Stimulated activated effector memory CD8-positive, alpha-beta T cell treated with anti-CD3 and anti-CD28 coated beads, Interleukin-12 subunit alpha, Interleukin-12 subunit beta, amount 100 ng/mL, for 72 hours (primary cell): ENCODE results near the gene SIPA1L3.
A peak's percentile ranks its signal among the peaks of the same experiment; 100 is the strongest.

Experiments used
- ATAC-seq: fragments of 150-1000 bp; cut with Tn5 transposase; 2 replicates; pipeline ENCODE4 v1.10.0; 2021
- DNase-seq, 2 donors: peaks; one replicate each; pipeline ENCODE4 v3.0.0; 2021 to 2022; ENCODE audit warnings: low spot score in 2 of 2
- H3K27ac Mint-ChIP-seq: one replicate; pipeline ENCODE4 v1.8.0; 2022; ENCODE audit warnings: mild to moderate bottlenecking, mixed read lengths
- H3K36me3 Mint-ChIP-seq: one replicate; pipeline ENCODE4 v1.8.0; 2022; ENCODE audit warnings: mild to moderate bottlenecking, mixed read lengths
- H3K4me1 Mint-ChIP-seq: one replicate; pipeline ENCODE4 v1.8.0; 2022; ENCODE audit warnings: mixed read lengths
- H3K4me3 Mint-ChIP-seq: one replicate; pipeline ENCODE4 v1.8.0; 2022; ENCODE audit warnings: mild to moderate bottlenecking, mixed read lengths
- H3K9me3 Mint-ChIP-seq: one replicate; pipeline ENCODE4 v1.8.0; 2022; ENCODE audit warnings: mixed read lengths

The SIPA1L3 gene

DNA sequence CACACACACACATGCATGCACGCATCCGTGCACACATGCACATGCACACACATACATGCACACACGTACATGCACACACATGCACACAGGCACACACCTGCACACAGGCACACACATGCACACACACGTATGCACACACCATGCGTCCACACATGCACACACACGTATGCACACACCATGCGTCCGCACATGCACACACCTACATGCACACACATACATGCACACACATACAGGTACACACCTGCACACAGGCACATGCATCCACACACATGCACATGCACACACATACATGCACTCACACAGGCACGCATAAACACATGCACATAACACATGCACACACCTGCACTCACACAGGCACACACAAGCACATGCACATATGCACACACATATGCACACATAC lies 204.9 kb downstream of the SIPA1L3 start:
- no peak for DNase-seq
- H3K36me3 Mint-ChIP-seq, result peaks cover 25% of the 10 kb centered on the region

GRCh38 chr19:38114651-38115050 lies 207.6 kb downstream of the SIPA1L3 start:
- H3K4me3 Mint-ChIP-seq, result no peak overlapping the region
- DNase-seq (no peak), ATAC-seq (no peak)
- H3K27ac Mint-ChIP-seq, result peak overlapping the region; percentile 83
- H3K4me1 Mint-ChIP-seq, result peaks cover 15% of the 10 kb centered on the region
- no peaks in the 10 kb centered on the region for H3K9me3 Mint-ChIP-seq
- peaks cover 25% of the 10 kb centered on the region for H3K36me3 Mint-ChIP-seq

More for the DNA sequence above, 204.9 kb downstream of the SIPA1L3 start:
- peaks cover 15% of the 10 kb centered on the region for H3K4me1 Mint-ChIP-seq
- no peak overlapping the region for H3K4me3 Mint-ChIP-seq
- no peaks in the 10 kb centered on the region for H3K9me3 Mint-ChIP-seq
- no peak for ATAC-seq
- no peak overlapping the region for H3K27ac Mint-ChIP-seq

DNA sequence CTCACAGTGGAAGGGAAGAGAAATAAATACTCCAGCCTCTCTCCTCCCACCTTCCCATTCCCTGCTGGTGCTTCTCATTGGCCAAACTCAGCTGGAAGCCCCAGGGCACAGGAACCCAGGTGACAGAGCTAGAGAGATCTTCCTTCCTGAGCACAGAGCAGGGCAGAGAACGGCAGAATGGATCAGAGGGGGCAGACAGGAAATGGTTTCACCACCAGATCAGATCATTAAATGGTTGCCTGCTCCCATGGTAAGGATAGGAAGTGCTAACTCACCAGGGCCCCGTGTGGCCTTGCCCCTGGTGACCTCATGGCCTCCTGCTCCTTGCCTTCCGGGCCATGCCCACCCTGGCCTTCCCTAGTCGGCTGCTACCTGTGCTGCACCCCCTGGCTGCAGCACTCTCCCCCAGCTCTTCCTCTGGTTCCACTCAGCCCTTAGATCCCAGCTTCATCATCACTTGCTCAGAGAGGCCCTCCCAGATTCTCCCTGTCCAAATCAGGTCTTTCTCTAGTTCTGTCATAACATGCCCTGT lies 208.3 kb downstream of the SIPA1L3 start:
- Mint-ChIP-seq H3K36me3 (peaks cover 31% of the 10 kb centered on the region), H3K9me3 (no peaks in the 10 kb centered on the region), H3K27ac (peak overlapping the region; percentile 83), H3K4me1 (peaks cover 15% of the 10 kb centered on the region), H3K4me3 (no peak overlapping the region)
- DNase-seq (no peak), ATAC-seq (peak; percentile 45)

DNA sequence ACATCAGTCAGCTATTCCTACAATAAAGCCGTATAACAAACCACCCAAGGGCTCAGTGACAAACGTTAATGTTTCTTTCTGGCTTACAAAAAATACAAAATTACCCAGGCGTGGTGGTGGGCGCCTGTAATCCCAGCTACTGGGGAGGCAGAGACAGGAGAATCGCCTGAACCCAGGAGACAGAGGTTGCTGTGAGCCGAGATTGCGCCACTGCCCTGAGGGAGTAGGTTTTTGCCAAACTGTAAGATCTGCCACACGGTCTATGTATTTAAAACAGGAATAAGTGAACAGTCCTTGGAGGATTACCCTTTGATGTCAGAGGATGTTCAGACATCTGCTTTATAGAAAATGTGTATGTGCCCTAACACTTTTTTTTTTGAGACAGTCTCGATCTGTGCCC lies 211.2 kb downstream of the SIPA1L3 start:
- ATAC-seq (no peak), DNase-seq (no peak)
- Mint-ChIP-seq H3K36me3 (peaks cover 39% of the 10 kb centered on the region), H3K27ac (no peak overlapping the region), H3K9me3 (no peaks in the 10 kb centered on the region), H3K4me3 (no peak overlapping the region), H3K4me1 (peaks cover 15% of the 10 kb centered on the region)

GRCh38 chr19:38120471-38121025 lies 213.5 kb downstream of the SIPA1L3 start:
- Mint-ChIP-seq H3K27ac (peak overlapping the region; percentile 35), H3K9me3 (no peaks in the 10 kb centered on the region), H3K4me3 (no peak overlapping the region), H3K4me1 (peaks cover 3% of the 10 kb centered on the region), H3K36me3 (peaks cover 34% of the 10 kb centered on the region)
- ATAC-seq (no peak), DNase-seq (no peak)

GRCh38 chr19:38122402-38123093 lies 215.5 kb downstream of the SIPA1L3 start:
- Mint-ChIP-seq H3K9me3 (no peaks in the 10 kb centered on the region), H3K4me3 (no peak overlapping the region), H3K36me3 (peaks cover 34% of the 10 kb centered on the region), H3K4me1 (no peaks in the 10 kb centered on the region), H3K27ac (peak overlapping the region; percentile 46)
- DNase-seq, result no peak
- ATAC-seq, result no peak

DNA sequence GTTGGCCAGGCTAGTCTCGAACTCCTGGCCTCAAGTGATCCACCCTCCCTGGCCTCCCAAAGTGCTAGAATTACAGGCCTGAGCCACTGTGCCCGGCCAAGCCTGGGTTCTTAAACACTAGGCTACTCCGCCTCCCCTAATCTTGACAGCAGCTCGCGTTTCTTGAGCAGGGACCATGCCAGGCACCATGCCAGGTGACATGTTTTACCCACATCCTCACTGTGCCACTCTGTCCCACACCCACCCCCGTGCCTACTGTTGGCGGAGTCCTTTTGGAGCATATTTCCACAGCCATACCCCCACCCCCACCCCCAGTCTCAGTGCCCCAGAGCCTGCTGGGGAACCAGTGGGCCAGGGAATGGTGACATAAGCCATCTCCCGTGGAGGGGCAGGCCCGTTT lies 218.2 kb downstream of the SIPA1L3 start:
- peaks cover 22% of the 10 kb centered on the region for H3K36me3 Mint-ChIP-seq
- no peak overlapping the region for H3K27ac Mint-ChIP-seq
- DNase-seq (no peak), ATAC-seq (no peak)
- H3K9me3 Mint-ChIP-seq, result no peaks in the 10 kb centered on the region
- H3K4me1 Mint-ChIP-seq, result no peaks in the 10 kb centered on the region
- no peak overlapping the region for H3K4me3 Mint-ChIP-seq

- ATAC-seq, result no peak
- no peaks in the 10 kb centered on the region for H3K36me3 Mint-ChIP-seq
- H3K4me3 Mint-ChIP-seq, result no peak overlapping the region
Measured at GRCh38 chr19:38130399-38130798, 223.4 kb downstream of the SIPA1L3 start.

GRCh38 chr19:38132781-38133180 lies 225.8 kb downstream of the SIPA1L3 start:
- Mint-ChIP-seq H3K4me3 (no peak overlapping the region), H3K36me3 (no peaks in the 10 kb centered on the region), H3K4me1 (no peaks in the 10 kb centered on the region), H3K9me3 (no peaks in the 10 kb centered on the region), H3K27ac (no peak overlapping the region)
- ATAC-seq (no peak), DNase-seq (no peak)

More at GRCh38 chr19:38130399-38130798, 223.4 kb downstream of the SIPA1L3 start:
- Mint-ChIP-seq H3K4me1 (no peaks in the 10 kb centered on the region), H3K27ac (no peak overlapping the region), H3K9me3 (no peaks in the 10 kb centered on the region)
- DNase-seq, result no peak

DNA sequence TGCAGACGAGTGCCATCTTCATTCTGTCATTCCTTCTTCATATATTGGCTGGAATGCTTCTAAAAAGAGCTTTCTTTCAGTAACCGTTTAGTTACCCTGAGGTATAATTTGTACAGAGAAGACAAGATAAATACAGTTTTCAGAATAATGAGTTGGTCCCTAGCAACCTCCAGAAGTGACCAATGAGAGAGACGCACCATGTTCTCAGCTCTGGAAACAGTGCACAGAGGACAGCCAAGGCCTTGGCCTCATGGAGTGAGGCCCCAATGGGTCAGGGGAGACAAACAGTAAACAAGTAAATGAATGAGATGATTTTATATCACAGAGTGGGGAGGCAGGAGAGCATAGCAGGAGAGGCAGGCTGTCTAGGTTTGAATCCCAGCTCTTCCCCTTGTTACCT lies 226.3 kb downstream of the SIPA1L3 start:
- H3K9me3 Mint-ChIP-seq, result no peaks in the 10 kb centered on the region
- DNase-seq, result no peak
- H3K4me1 Mint-ChIP-seq, result no peaks in the 10 kb centered on the region
- H3K36me3 Mint-ChIP-seq, result no peaks in the 10 kb centered on the region
- ATAC-seq, result no peak
- H3K4me3 Mint-ChIP-seq, result no peak overlapping the region
- H3K27ac Mint-ChIP-seq, result no peak overlapping the region

DNA sequence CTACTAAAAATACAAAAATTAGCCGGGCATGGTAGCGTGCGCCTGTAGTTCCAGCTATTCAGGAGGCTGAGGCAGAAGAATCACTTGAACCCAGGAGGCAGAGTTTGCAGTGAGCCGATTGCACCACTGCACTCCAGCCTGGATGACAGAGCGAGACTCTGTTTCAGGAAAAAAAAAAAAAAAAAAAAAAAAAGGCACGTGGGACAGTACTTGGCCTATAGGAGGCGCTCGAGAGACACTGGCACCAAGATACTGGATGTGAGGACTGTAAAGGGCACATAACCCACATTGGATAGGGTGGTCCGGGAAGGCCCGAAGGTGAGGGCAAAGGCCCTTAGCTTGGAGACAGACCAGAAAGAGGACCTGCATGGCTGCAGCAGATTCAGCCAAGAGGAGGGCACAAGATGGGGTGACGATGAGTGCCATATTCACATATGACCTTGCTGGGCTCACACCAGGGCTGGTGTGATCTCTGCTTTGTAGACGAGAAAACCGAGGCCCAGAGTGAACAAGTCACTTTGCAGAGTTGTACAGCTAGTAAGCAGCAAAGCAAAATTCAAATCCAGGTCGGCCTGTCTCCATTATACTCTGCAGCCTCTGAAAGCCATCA lies 227.6 kb downstream of the SIPA1L3 start:
- DNase-seq, result peak; percentile 7 to 57
- H3K36me3 Mint-ChIP-seq, result no peaks in the 10 kb centered on the region
- H3K27ac Mint-ChIP-seq, result no peak overlapping the region

GRCh38 chr19:38135150-38135998 lies 228.4 kb downstream of the SIPA1L3 start:
- H3K4me3 Mint-ChIP-seq, result no peak overlapping the region
- DNase-seq (no peak), ATAC-seq (no peak)
- H3K36me3 Mint-ChIP-seq, result no peaks in the 10 kb centered on the region
- H3K4me1 Mint-ChIP-seq, result no peaks in the 10 kb centered on the region
- H3K27ac Mint-ChIP-seq, result no peak overlapping the region
- H3K9me3 Mint-ChIP-seq, result no peaks in the 10 kb centered on the region

More for the DNA sequence above, 227.6 kb downstream of the SIPA1L3 start:
- no peak overlapping the region for H3K4me3 Mint-ChIP-seq
- H3K4me1 Mint-ChIP-seq, result no peaks in the 10 kb centered on the region
- H3K9me3 Mint-ChIP-seq, result no peaks in the 10 kb centered on the region
- no peak for ATAC-seq

- DNase-seq (no peak), ATAC-seq (no peak)
- H3K9me3 Mint-ChIP-seq, result no peaks in the 10 kb centered on the region
- no peak overlapping the region for H3K27ac Mint-ChIP-seq
- no peaks in the 10 kb centered on the region for H3K36me3 Mint-ChIP-seq
- peaks cover 8% of the 10 kb centered on the region for H3K4me1 Mint-ChIP-seq
- H3K4me3 Mint-ChIP-seq, result no peak overlapping the region
Measured at GRCh38 chr19:38139122-38139521, 232.1 kb downstream of the SIPA1L3 start.

- H3K9me3 Mint-ChIP-seq, result no peaks in the 10 kb centered on the region
- DNase-seq (no peak), ATAC-seq (no peak)
- no peaks in the 10 kb centered on the region for H3K36me3 Mint-ChIP-seq
- peaks cover 9% of the 10 kb centered on the region for H3K4me1 Mint-ChIP-seq
- no peak overlapping the region for H3K27ac Mint-ChIP-seq
- H3K4me3 Mint-ChIP-seq, result no peak overlapping the region
Measured at GRCh38 chr19:38141108-38141507, 234.1 kb downstream of the SIPA1L3 start.
